Tibial nerve (tissue), 4 donors: ENCODE results near the gene FAM222A. TPM values are rescaled to one million over a fixed set of nuclear protein-coding genes. Genes with fewer than 3 reads are reported as not detected.

Experiments used
- DNase-seq, 2 donors: peaks; one replicate each; pipeline ENCODE4 v3.0.0-alpha.2; 2019; ENCODE audit warnings: low spot score in 2 of 2
- H3K27ac ChIP-seq, 4 donors: fragments of 200-600 bp; sonication (generic) in 3 of 4; one replicate each; pipeline ENCODE4 v1.5.1; 2017 to 2019; ENCODE audit warnings: mild to moderate bottlenecking in 1 of 4
- H3K27me3 ChIP-seq, 2 donors: fragments of 200-600 bp; sonication (generic) in 1 of 2; one replicate each; pipeline versions ENCODE4 v1.5.1 to v1.6.0; 2017 to 2019
- H3K36me3 ChIP-seq, 3 donors: fragments of 200-600 bp; sonication (generic); one replicate each; pipeline ENCODE4 v1.5.1; 2018 to 2019
- H3K4me1 ChIP-seq, 4 donors: fragments of 200-600 bp; sonication (generic) in 3 of 4; one replicate each; pipeline ENCODE4 v1.5.1; 2017 to 2019
- H3K4me3 ChIP-seq, 4 donors: fragments of 200-600 bp; sonication (generic) in 3 of 4; one replicate each; pipeline ENCODE4 v1.5.1; 2017 to 2019; ENCODE audit warnings: mild to moderate bottlenecking in 1 of 4, moderate library complexity in 1 of 4
- H3K9me3 ChIP-seq, 4 donors: fragments of 200-600 bp; sonication (generic) in 3 of 4; one replicate each; pipeline ENCODE4 v1.5.1; 2017 to 2019
- EP300 ChIP-seq, 2 donors: sonication (generic); formaldehyde crosslinking; IDR thresholded peaks; one replicate each; pipeline ENCODE4 v1.6.1; 2017; ENCODE audit warnings: antibody characterized with exemption in 2 of 2, mild to moderate bottlenecking in 1 of 2
- POLR2A ChIP-seq, 2 donors: fragments of 450-650 bp; IDR thresholded peaks; one replicate each; pipeline ENCODE4 v1.6.1; 2017; ENCODE audit warnings: antibody characterized with exemption in 2 of 2, mild to moderate bottlenecking in 2 of 2, moderate library complexity in 2 of 2
- WGBS, 2 donors: methylation state at CpG; one replicate each; pipeline ENCODE4 v1.1.5; 2018; 5-methylcytosine and 5-hydroxymethylcytosine counted together
- total RNA-seq, 4 donors: library from RNA; depleted of rRNA; stranded (reverse); fragments of >200 nt; gene quantifications; one replicate each; pipeline ENCODE4 v1.1.0, GENCODE V29; 2016
- TF ChIP-seq, protein P1 (sequence below), 5 experiments: fragments of 200-600 bp in 3 of 5; fragments of 450-650 bp in 2 of 5; sonication (generic) in 3 of 5; IDR thresholded peaks; one replicate each; pipeline ENCODE4 v1.5.1; 2016 to 2019; ENCODE audit warnings: antibody characterized with exemption in 5 of 5, mild to moderate bottlenecking in 3 of 5, moderate library complexity in 2 of 5

The FAM222A gene
- total RNA-seq, 4 donors from 2014 or later = 1.3 to 3.3 (median 1.9) TPM

- DNase-seq = peak in 1 of 2 donors; percentile 3
- Histone ChIP-seq H3K4me3 (no peak overlapping the region), H3K9me3 (peaks cover 0 to 34% (median 0%) of the 10 kb centered on the region in 4 donors), H3K4me1 (no peaks in the 10 kb centered on the region), H3K27ac (no peak overlapping the region), H3K27me3 (no peaks in the 10 kb centered on the region), H3K36me3 (no peaks in the 10 kb centered on the region)
- 54 to 73% methylated on average over 5 of the region's 5 CpGs for WGBS, 2 donors
- TF ChIP-seq POLR2A (IDR thresholded peaks at IDR 0.05) = no peak
- TF ChIP-seq EP300 (IDR thresholded peaks at IDR 0.05) = no peak
- TF ChIP-seq, protein P1, sequence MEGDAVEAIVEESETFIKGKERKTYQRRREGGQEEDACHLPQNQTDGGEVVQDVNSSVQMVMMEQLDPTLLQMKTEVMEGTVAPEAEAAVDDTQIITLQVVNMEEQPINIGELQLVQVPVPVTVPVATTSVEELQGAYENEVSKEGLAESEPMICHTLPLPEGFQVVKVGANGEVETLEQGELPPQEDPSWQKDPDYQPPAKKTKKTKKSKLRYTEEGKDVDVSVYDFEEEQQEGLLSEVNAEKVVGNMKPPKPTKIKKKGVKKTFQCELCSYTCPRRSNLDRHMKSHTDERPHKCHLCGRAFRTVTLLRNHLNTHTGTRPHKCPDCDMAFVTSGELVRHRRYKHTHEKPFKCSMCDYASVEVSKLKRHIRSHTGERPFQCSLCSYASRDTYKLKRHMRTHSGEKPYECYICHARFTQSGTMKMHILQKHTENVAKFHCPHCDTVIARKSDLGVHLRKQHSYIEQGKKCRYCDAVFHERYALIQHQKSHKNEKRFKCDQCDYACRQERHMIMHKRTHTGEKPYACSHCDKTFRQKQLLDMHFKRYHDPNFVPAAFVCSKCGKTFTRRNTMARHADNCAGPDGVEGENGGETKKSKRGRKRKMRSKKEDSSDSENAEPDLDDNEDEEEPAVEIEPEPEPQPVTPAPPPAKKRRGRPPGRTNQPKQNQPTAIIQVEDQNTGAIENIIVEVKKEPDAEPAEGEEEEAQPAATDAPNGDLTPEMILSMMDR (IDR thresholded peaks at IDR 0.05) = no peak
These were observed 39.4 kb downstream of the FAM222A start for GRCh38 chr12:109753054-109753401.

- Histone ChIP-seq H3K4me3 (no peak overlapping the region), H3K9me3 (peaks cover 0 to 34% (median 0%) of the 10 kb centered on the region in 4 donors), H3K36me3 (no peaks in the 10 kb centered on the region), H3K4me1 (peaks cover 0 to 6% (median 0%) of the 10 kb centered on the region in 4 donors), H3K27me3 (peaks cover 0 to 4% of the 10 kb centered on the region in 2 donors), H3K27ac (no peak overlapping the region)
- TF ChIP-seq, protein P1 (IDR thresholded peaks at IDR 0.05) = no peak
- TF ChIP-seq POLR2A (IDR thresholded peaks at IDR 0.05) (no peak), EP300 (IDR thresholded peaks at IDR 0.05) (no peak)
- 42 to 49% methylated on average over 2 of the region's 2 CpGs for WGBS, 2 donors
- no peak for DNase-seq
These were observed 40.3 kb downstream of the FAM222A start for GRCh38 chr12:109753959-109754358.

- DNase-seq = no peak
- Histone ChIP-seq H3K9me3 (peaks cover 0 to 25% (median 0%) of the 10 kb centered on the region in 4 donors), H3K27me3 (peaks cover 0 to 4% of the 10 kb centered on the region in 2 donors), H3K4me1 (peaks cover 0 to 26% (median 4%) of the 10 kb centered on the region in 4 donors), H3K4me3 (no peak overlapping the region), H3K36me3 (no peaks in the 10 kb centered on the region), H3K27ac (no peak overlapping the region)
- WGBS, 2 donors = 96 to 100% methylated on average over 1 of the region's 1 CpG
- TF ChIP-seq POLR2A (IDR thresholded peaks at IDR 0.05) (no peak), EP300 (IDR thresholded peaks at IDR 0.05) (no peak)
- TF ChIP-seq, protein P1 (IDR thresholded peaks at IDR 0.05) = no peak
These were observed 42.8 kb downstream of the FAM222A start for GRCh38 chr12:109756457-109756856.

- Histone ChIP-seq H3K27me3 (peaks cover 0 to 4% of the 10 kb centered on the region in 2 donors), H3K27ac (no peak overlapping the region), H3K4me1 (peaks cover 0 to 28% (median 4%) of the 10 kb centered on the region in 4 donors), H3K36me3 (no peaks in the 10 kb centered on the region), H3K4me3 (no peak overlapping the region), H3K9me3 (peaks cover 0 to 18% (median 0%) of the 10 kb centered on the region in 4 donors)
- DNase-seq = no peak
- TF ChIP-seq, protein P1 (IDR thresholded peaks at IDR 0.05) = no peak
- TF ChIP-seq EP300 (IDR thresholded peaks at IDR 0.05) = no peak
- no peak for TF ChIP-seq POLR2A (IDR thresholded peaks at IDR 0.05)
- WGBS, 2 donors = 77 to 80% methylated on average over 11 of the region's 11 CpGs
These were observed 44.1 kb downstream of the FAM222A start for GRCh38 chr12:109757671-109758265.
